ENCODE data around the gene ZNF791.

The ZNF791 gene

GRCh38 chr19:12647047-12647446 lies 36.3 kb downstream of the ZNF791 start:
- no peak for TF ChIP-seq CTCF (conservative IDR thresholded peaks at IDR 0.05; ENCODE audit: low read depth, low read length)
- no peak overlapping the region for H3K4me3 ChIP-seq (ENCODE audit: low read depth, low read length)
- no peak for DNase-seq (ENCODE audit: low read depth)

GRCh38 chr19:12647490-12648071 lies 36.9 kb downstream of the ZNF791 start:
- H3K4me3 ChIP-seq (ENCODE audit: low read depth, low read length), result peak overlapping the region; percentile 22
- TF ChIP-seq CTCF (conservative IDR thresholded peaks at IDR 0.05; ENCODE audit: low read depth, low read length), result no peak
- DNase-seq (ENCODE audit: low read depth), result peak; percentile 51

GRCh38 chr19:12648088-12648487 lies 37.4 kb downstream of the ZNF791 start:
- DNase-seq (ENCODE audit: low read depth), result no peak
- TF ChIP-seq CTCF (conservative IDR thresholded peaks at IDR 0.05; ENCODE audit: low read depth, low read length), result peak; percentile 40
- H3K4me3 ChIP-seq (ENCODE audit: low read depth, low read length), result no peak overlapping the region

GRCh38 chr19:12649941-12650340 lies 39.2 kb downstream of the ZNF791 start:
- DNase-seq (ENCODE audit: low read depth), result no peak
- no peak for TF ChIP-seq CTCF (conservative IDR thresholded peaks at IDR 0.05; ENCODE audit: low read depth, low read length)

GRCh38 chr19:12652219-12652618 lies 41.5 kb downstream of the ZNF791 start:
- no peak for DNase-seq (ENCODE audit: low read depth)
- H3K4me3 ChIP-seq (ENCODE audit: low read depth, low read length), result no peak overlapping the region
- no peak for TF ChIP-seq CTCF (conservative IDR thresholded peaks at IDR 0.05; ENCODE audit: low read depth, low read length)

More at GRCh38 chr19:12649941-12650340, 39.2 kb downstream of the ZNF791 start:
- no peak overlapping the region for H3K4me3 ChIP-seq (ENCODE audit: low read depth, low read length)

- H3K4me3 ChIP-seq (ENCODE audit: low read depth, low read length), result no peak overlapping the region
- TF ChIP-seq CTCF (conservative IDR thresholded peaks at IDR 0.05; ENCODE audit: low read depth, low read length), result no peak
- DNase-seq (ENCODE audit: low read depth), result no peak
Observed at GRCh38 chr19:12655546-12655945, 44.8 kb downstream of the ZNF791 start.

- no peak for DNase-seq (ENCODE audit: low read depth)
- no peak overlapping the region for H3K4me3 ChIP-seq (ENCODE audit: low read depth, low read length)
- peak; percentile 18 for TF ChIP-seq CTCF (conservative IDR thresholded peaks at IDR 0.05; ENCODE audit: low read depth, low read length)
Observed at GRCh38 chr19:12656899-12657571, 46.3 kb downstream of the ZNF791 start.
